Colonic mucosa (tissue), 4 donors: ENCODE results near the gene IGF2BP2. TPM values are rescaled to one million over a fixed set of nuclear protein-coding genes. Genes with fewer than 3 reads are reported as not detected.

Experiments used
- DNase-seq: peaks from one replicate; pipeline ENCODE4 v3.0.0-alpha.2; 2020
- H3K27ac ChIP-seq: fragments of 200-600 bp; one replicate; pipeline ENCODE4 v1.8.0; 2021
- H3K27me3 ChIP-seq: fragments of 200-600 bp; one replicate; pipeline ENCODE4 v1.8.0; 2021
- H3K36me3 ChIP-seq: fragments of 200-600 bp; one replicate; pipeline ENCODE4 v1.8.0; 2021
- H3K4me1 ChIP-seq: fragments of 200-600 bp; one replicate; pipeline ENCODE4 v1.8.0; 2021; ENCODE audit warnings: mild to moderate bottlenecking
- H3K4me3 ChIP-seq: fragments of 200-600 bp; one replicate; pipeline ENCODE4 v1.8.0; 2021
- H3K9ac ChIP-seq, 2 donors: one replicate each; pipeline ENCODE4 v1.7.0; 2013; ENCODE audit warnings: control low read depth in 2 of 2, low read depth in 2 of 2, low read length in 2 of 2
- H3K9me3 ChIP-seq: fragments of 200-600 bp; one replicate; pipeline ENCODE4 v1.8.0; 2021
- CTCF ChIP-seq: fragments of 200-600 bp; IDR thresholded peaks from one replicate; pipeline ENCODE4 v1.8.0; 2022; ENCODE audit warnings: antibody characterized with exemption, mild to moderate bottlenecking
- intact Hi-C: fragments of 100-400 bp; cut with DNase I; formaldehyde crosslinking; loops from one replicate; pipeline ENCODE4 v1.14.1; 2022
- total RNA-seq, 2 donors: library from RNA; stranded (reverse); fragmentation: NEBNext Ultra II Directional in 1 of 2; extraction: Animal tissue kit (Norgen Biotek cat#: 25700) in 1 of 2; gene quantifications; one replicate each; pipeline ENCODE4 v1.2.1, GENCODE V29; 2021
- donor health status: healthy.
- donor health status: DM: no; HTN: no; CAD: no.
- donor health status: DM: no; HTN: no; CAD: no.

Gene IGF2BP2
- total RNA-seq, 2 donors from 2014 or later: 48.7 to 61.2 TPM

GRCh38 chr3:185717627-185718402 lies 107.0 kb downstream of the IGF2BP2 start:
- H3K27ac ChIP-seq: no peak overlapping the region
- H3K9me3 ChIP-seq: no peaks in the 10 kb centered on the region
- no peak overlapping the region for H3K4me3 ChIP-seq
- peak overlapping the region in 1 of 2 donors; percentile 26 for H3K9ac ChIP-seq
- no peak for DNase-seq
- H3K4me1 ChIP-seq: peaks cover 8% of the 10 kb centered on the region
- TF ChIP-seq CTCF: no peak
- intact Hi-C loops: no loop called here
- no peaks in the 10 kb centered on the region for H3K27me3 ChIP-seq
- H3K36me3 ChIP-seq: no peaks in the 10 kb centered on the region

GRCh38 chr3:185717121-185717520 lies 107.7 kb downstream of the IGF2BP2 start:
- TF ChIP-seq CTCF: no peak
- Histone ChIP-seq H3K27ac (peak overlapping the region; percentile 32), H3K9me3 (no peaks in the 10 kb centered on the region), H3K4me3 (no peak overlapping the region), H3K4me1 (peaks cover 12% of the 10 kb centered on the region), H3K27me3 (no peaks in the 10 kb centered on the region), H3K9ac (peak overlapping the region in 1 of 2 donors; percentile 38), H3K36me3 (no peaks in the 10 kb centered on the region)
- intact Hi-C loops: no loop called here
- no peak for DNase-seq

GRCh38 chr3:185716436-185717108 lies 108.3 kb downstream of the IGF2BP2 start:
- Histone ChIP-seq H3K4me3 (no peak overlapping the region), H3K4me1 (peaks cover 12% of the 10 kb centered on the region), H3K9me3 (no peaks in the 10 kb centered on the region), H3K36me3 (no peaks in the 10 kb centered on the region), H3K27me3 (no peaks in the 10 kb centered on the region), H3K27ac (peak overlapping the region; percentile 32), H3K9ac (peak overlapping the region in 1 of 2 donors; percentile 38)
- DNase-seq: peak; percentile 59
- intact Hi-C loops: no loop called here
- TF ChIP-seq CTCF: no peak

GRCh38 chr3:185715091-185715490 lies 109.8 kb downstream of the IGF2BP2 start:
- Histone ChIP-seq H3K4me3 (no peak overlapping the region), H3K36me3 (no peaks in the 10 kb centered on the region), H3K27ac (no peak overlapping the region), H3K27me3 (no peaks in the 10 kb centered on the region), H3K4me1 (peaks cover 12% of the 10 kb centered on the region), H3K9ac (no peak overlapping the region), H3K9me3 (no peaks in the 10 kb centered on the region)
- intact Hi-C loops: no loop called here
- DNase-seq: no peak
- no peak for TF ChIP-seq CTCF

- TF ChIP-seq CTCF: no peak
Measured at GRCh38 chr3:185714085-185714484, 110.8 kb downstream of the IGF2BP2 start.

More at GRCh38 chr3:185714085-185714484, 110.8 kb downstream of the IGF2BP2 start:
- H3K36me3 ChIP-seq: no peaks in the 10 kb centered on the region
- no peak for DNase-seq
- intact Hi-C loops: no loop called here
- no peak overlapping the region for H3K27ac ChIP-seq
- no peak overlapping the region for H3K9ac ChIP-seq
- no peak overlapping the region for H3K4me3 ChIP-seq
- no peaks in the 10 kb centered on the region for H3K9me3 ChIP-seq
- H3K27me3 ChIP-seq: no peaks in the 10 kb centered on the region
- peaks cover 12% of the 10 kb centered on the region for H3K4me1 ChIP-seq
